DND-41 (cell line): Measurements from ENCODE around the gene ABCD3.

Source experiments
- ATAC-seq: fragments of 200-7000 bp; cut with Tn5 transposase; 3 replicates; pipeline ENCODE4 v1.9.1; 2021; ENCODE audit warnings: low read depth; ENCODE audit not compliant: insufficient read depth
- DNase-seq: peaks from one replicate; pipeline ENCODE4 v3.0.0-alpha.2; 2020
- H2AFZ ChIP-seq: 2 replicates; pipeline ENCODE4 v1.6.0; 2012; ENCODE audit warnings: low read depth, low read length
- H3K27ac ChIP-seq: 2 replicates; pipeline ENCODE4 v1.5.1; 2012; ENCODE audit warnings: low read length, inconsistent platforms
- H3K27me3 ChIP-seq: fragments of 200-600 bp; sonication (generic); 2 replicates; pipeline ENCODE4 v1.6.0; 2012; ENCODE audit warnings: low read length, mild to moderate bottlenecking, inconsistent platforms; ENCODE audit not compliant: insufficient read depth, poor library complexity
- H3K36me3 ChIP-seq: 2 replicates; pipeline ENCODE4 v1.5.1; 2012; ENCODE audit warnings: low read length, inconsistent platforms; ENCODE audit not compliant: insufficient read depth
- H3K4me1 ChIP-seq: 2 replicates; pipeline ENCODE4 v1.5.1; 2012; ENCODE audit warnings: mild to moderate bottlenecking, low read length; ENCODE audit not compliant: insufficient read depth
- H3K4me2 ChIP-seq: 2 replicates; pipeline ENCODE4 v1.6.0; 2012; ENCODE audit warnings: mild to moderate bottlenecking, moderate library complexity, low read length, inconsistent platforms; ENCODE audit not compliant: insufficient read depth
- H3K4me3 ChIP-seq, 2 experiments: fragments of 200-600 bp in 1 of 2; shearing (Covaris generic) in 1 of 2; 2 replicates each; pipeline ENCODE4 v1.5.1; 2012 to 2016; ENCODE audit warnings: inconsistent platforms in 2 of 2, low read length in 2 of 2, mild to moderate bottlenecking in 2 of 2, low read depth in 1 of 2, moderate library complexity in 1 of 2
- H3K79me2 ChIP-seq: 2 replicates; pipeline ENCODE4 v1.6.0; 2012; ENCODE audit warnings: low read length, inconsistent platforms; ENCODE audit not compliant: insufficient read depth
- H3K9ac ChIP-seq: 2 replicates; pipeline ENCODE4 v1.6.0; 2012; ENCODE audit warnings: low read depth, mild to moderate bottlenecking, inconsistent platforms, low read length, moderate library complexity
- H3K9me3 ChIP-seq: 2 replicates; pipeline ENCODE4 v1.5.1; 2012; ENCODE audit warnings: low read length, moderate library complexity, mild to moderate bottlenecking, inconsistent platforms; ENCODE audit not compliant: insufficient read depth, severe bottlenecking
- H4K20me1 ChIP-seq: 2 replicates; pipeline ENCODE4 v1.6.0; 2012; ENCODE audit warnings: low read length; ENCODE audit not compliant: insufficient read depth
- CTCF ChIP-seq: IDR thresholded peaks from 2 replicates; pipeline ENCODE4 v1.5.1; 2012; ENCODE audit warnings: borderline replicate concordance, low read length, moderate library complexity, mild to moderate bottlenecking; ENCODE audit not compliant: poor library complexity, severe bottlenecking; ENCODE audit errors: extremely low read depth
- EZH2 ChIP-seq: IDR thresholded peaks from 3 replicates; pipeline ENCODE4 v1.6.1; 2012; ENCODE audit warnings: borderline replicate concordance, low read depth, mild to moderate bottlenecking, moderate library complexity, low read length, inconsistent platforms; ENCODE audit not compliant: severe bottlenecking

Gene ABCD3

GRCh38 chr1:94528826-94529225 lies 110.6 kb downstream of the ABCD3 start:
- Histone ChIP-seq H2AFZ (no peak overlapping the region), H3K27me3 (no peaks in the 10 kb centered on the region), H3K4me3 (no peak overlapping the region), H3K9ac (no peak overlapping the region), H3K9me3 (no peaks in the 10 kb centered on the region), H3K4me1 (no peaks in the 10 kb centered on the region), H3K4me2 (no peak overlapping the region), H3K27ac (no peak overlapping the region), H3K36me3 (peaks cover 7% of the 10 kb centered on the region), H4K20me1 (no peaks in the 10 kb centered on the region), H3K79me2 (no peaks in the 10 kb centered on the region)
- DNase-seq (no peak), ATAC-seq (no peak)
- TF ChIP-seq EZH2, result no peak
- TF ChIP-seq CTCF, result no peak

GRCh38 chr1:94529416-94529815 lies 111.2 kb downstream of the ABCD3 start:
- ATAC-seq (no peak), DNase-seq (no peak)
- H3K4me1 ChIP-seq, result no peaks in the 10 kb centered on the region
- H4K20me1 ChIP-seq, result no peaks in the 10 kb centered on the region
- H3K4me2 ChIP-seq, result no peak overlapping the region
- no peaks in the 10 kb centered on the region for H3K9me3 ChIP-seq
- H3K9ac ChIP-seq, result no peak overlapping the region
- H2AFZ ChIP-seq, result no peak overlapping the region
- TF ChIP-seq CTCF, result no peak
- no peak for TF ChIP-seq EZH2
- no peaks in the 10 kb centered on the region for H3K27me3 ChIP-seq
- peaks cover 7% of the 10 kb centered on the region for H3K36me3 ChIP-seq
- H3K4me3 ChIP-seq, result no peak overlapping the region
- H3K79me2 ChIP-seq, result no peaks in the 10 kb centered on the region
- no peak overlapping the region for H3K27ac ChIP-seq

- DNase-seq (no peak), ATAC-seq (no peak)
- no peaks in the 10 kb centered on the region for H3K9me3 ChIP-seq
- no peak for TF ChIP-seq EZH2
- TF ChIP-seq CTCF, result no peak
- H3K4me1 ChIP-seq, result no peaks in the 10 kb centered on the region
- no peaks in the 10 kb centered on the region for H4K20me1 ChIP-seq
- no peaks in the 10 kb centered on the region for H3K27me3 ChIP-seq
- no peak overlapping the region for H3K4me2 ChIP-seq
- H2AFZ ChIP-seq, result no peak overlapping the region
- H3K9ac ChIP-seq, result no peak overlapping the region
- peaks cover 7% of the 10 kb centered on the region for H3K36me3 ChIP-seq
- H3K4me3 ChIP-seq, result no peak overlapping the region
- H3K27ac ChIP-seq, result no peak overlapping the region
- H3K79me2 ChIP-seq, result no peaks in the 10 kb centered on the region
Observed at GRCh38 chr1:94530373-94530878, 112.2 kb downstream of the ABCD3 start.

GRCh38 chr1:94531664-94532063 lies 113.5 kb downstream of the ABCD3 start:
- ATAC-seq, result no peak
- H3K36me3 ChIP-seq, result peaks cover 7% of the 10 kb centered on the region
- H3K9me3 ChIP-seq, result no peaks in the 10 kb centered on the region
- no peaks in the 10 kb centered on the region for H3K4me1 ChIP-seq
- H3K4me2 ChIP-seq, result no peak overlapping the region
- no peaks in the 10 kb centered on the region for H4K20me1 ChIP-seq
- TF ChIP-seq CTCF, result no peak
- no peak for TF ChIP-seq EZH2
- no peak overlapping the region for H2AFZ ChIP-seq
- H3K27ac ChIP-seq, result no peak overlapping the region
- no peaks in the 10 kb centered on the region for H3K27me3 ChIP-seq
- no peaks in the 10 kb centered on the region for H3K79me2 ChIP-seq
- no peak overlapping the region for H3K9ac ChIP-seq
- DNase-seq, result no peak
- no peak overlapping the region for H3K4me3 ChIP-seq
